Neural cell (in vitro differentiated cells): ENCODE measurements around the gene MAP2. TPM values are rescaled to one million over a fixed set of nuclear protein-coding genes. Genes with fewer than 3 reads are reported as not detected.

Experiments
- H2AFZ ChIP-seq: fragments of 200-600, 300-800 bp; sonication (generic), shearing (Covaris generic); 2 replicates; pipeline ENCODE4 v1.6.0; 2014; ENCODE audit warnings: low read depth, mild to moderate bottlenecking, antibody characterized with exemption, low read length, moderate library complexity
- H3F3A ChIP-seq: fragments of 200-600 bp; shearing (Covaris generic); 2 replicates; pipeline ENCODE4 v1.6.1; 2016; ENCODE audit warnings: mild to moderate bottlenecking, moderate library complexity, mixed read lengths, antibody characterized with exemption, low read length; ENCODE audit not compliant: insufficient read depth, poor library complexity, severe bottlenecking
- H3K27ac ChIP-seq: fragments of 200-600, 300-800 bp; sonication (generic), shearing (Covaris generic); 2 replicates; pipeline ENCODE4 v1.5.1; 2014; ENCODE audit warnings: mild to moderate bottlenecking, low read length, moderate library complexity
- H3K27me3 ChIP-seq: fragments of 300-800, 200-600 bp; sonication (generic), shearing (Covaris generic); 2 replicates; pipeline ENCODE4 v1.6.0; 2014; ENCODE audit warnings: mild to moderate bottlenecking, low read depth, low read length, moderate library complexity; ENCODE audit not compliant: insufficient read depth
- H3K36me3 ChIP-seq: fragments of 300-800, 200-600 bp; sonication (generic), shearing (Covaris generic); 2 replicates; pipeline ENCODE4 v1.5.1; 2014; ENCODE audit warnings: mild to moderate bottlenecking, antibody characterized with exemption, low read length, moderate library complexity; ENCODE audit not compliant: insufficient read depth
- H3K4me2 ChIP-seq: fragments of 300-800, 200-600 bp; sonication (generic), shearing (Covaris generic); 2 replicates; pipeline ENCODE4 v1.6.0; 2014; ENCODE audit warnings: mild to moderate bottlenecking, low read length
- H3K4me3 ChIP-seq: fragments of 300-800, 200-600 bp; sonication (generic), shearing (Covaris generic); 2 replicates; pipeline ENCODE4 v1.5.1; 2014; ENCODE audit warnings: mild to moderate bottlenecking, low read length, moderate library complexity
- H3K79me2 ChIP-seq: fragments of 200-600 bp; shearing (Covaris generic); replicated peaks from 2 replicates; pipeline ENCODE4 v1.6.0; 2014; ENCODE audit warnings: mild to moderate bottlenecking, low read length, moderate library complexity; ENCODE audit not compliant: insufficient read depth
- H3K9ac ChIP-seq: fragments of 300-800, 200-600 bp; sonication (generic), shearing (Covaris generic); 2 replicates; pipeline ENCODE4 v1.6.1; 2016; ENCODE audit warnings: mild to moderate bottlenecking, low read length, mixed read lengths
- H3K9me2 ChIP-seq: fragments of 200-600 bp; shearing (Covaris generic); 2 replicates; pipeline ENCODE4 v1.6.1; 2016; ENCODE audit warnings: mild to moderate bottlenecking, low read length, mixed read lengths; ENCODE audit not compliant: insufficient read depth
- H3K9me3 ChIP-seq: fragments of 200-600, 300-800 bp; sonication (generic), shearing (Covaris generic); 2 replicates; pipeline ENCODE4 v1.6.1; 2016; ENCODE audit warnings: mild to moderate bottlenecking, mixed run types, low read length, moderate library complexity, mixed read lengths
- H4K20me1 ChIP-seq: fragments of 200-600 bp; shearing (Covaris generic); 2 replicates; pipeline ENCODE4 v1.6.1; 2016; ENCODE audit warnings: mild to moderate bottlenecking, mixed run types; ENCODE audit not compliant: insufficient read depth
- CTCF ChIP-seq: fragments of 450-650 bp; IDR thresholded peaks from 2 replicates; pipeline ENCODE4 v1.5.1; 2014; ENCODE audit warnings: antibody characterized with exemption, mild to moderate bottlenecking, moderate library complexity; ENCODE audit not compliant: poor library complexity, severe bottlenecking
- EP300 ChIP-seq: fragments of 450-650 bp; conservative IDR thresholded peaks from 2 replicates; pipeline ENCODE4 v1.6.1; 2014; ENCODE audit warnings: antibody characterized with exemption, mild to moderate bottlenecking, moderate library complexity; ENCODE audit not compliant: poor library complexity, severe bottlenecking
- EZH2 ChIP-seq: fragments of 200-600, 300-800 bp; shearing (Covaris generic), sonication (generic); IDR thresholded peaks from 2 replicates; pipeline ENCODE4 v1.6.1; 2014; ENCODE audit warnings: antibody characterized with exemption, low read length, borderline replicate concordance, mild to moderate bottlenecking; ENCODE audit not compliant: insufficient read depth, poor library complexity, severe bottlenecking
- MXI1 ChIP-seq: fragments of 450-650 bp; conservative IDR thresholded peaks from 2 replicates; pipeline ENCODE4 v1.6.1; 2014; ENCODE audit warnings: antibody characterized with exemption, mild to moderate bottlenecking; ENCODE audit not compliant: poor library complexity, severe bottlenecking
- POLR2AphosphoS5 ChIP-seq: IDR thresholded peaks from 2 replicates; pipeline ENCODE4 v1.6.1; 2012
- RAD21 ChIP-seq: fragments of 450-650 bp; conservative IDR thresholded peaks from 2 replicates; pipeline ENCODE4 v1.6.1; 2014; ENCODE audit warnings: antibody characterized with exemption, mild to moderate bottlenecking, moderate library complexity
- REST ChIP-seq: IDR thresholded peaks from 2 replicates; pipeline ENCODE4 v1.6.1; 2012; ENCODE audit warnings: borderline replicate concordance
- SMC3 ChIP-seq: fragments of 450-650 bp; conservative IDR thresholded peaks from 2 replicates; pipeline ENCODE4 v1.6.1; 2014; ENCODE audit warnings: antibody characterized with exemption, mild to moderate bottlenecking, moderate library complexity; ENCODE audit not compliant: poor library complexity
- TAF1 ChIP-seq: IDR thresholded peaks from 2 replicates; pipeline ENCODE4 v1.6.1; 2012; ENCODE audit warnings: low read depth
- polyA plus RNA-seq: library from polyadenylated mRNA; depleted of rRNA; stranded (reverse); fragments of >200 nt; gene quantifications from 2 replicates; pipeline ENCODE4 v1.2.3, GENCODE V29; 2014

MAP2 gene
- polyA plus RNA-seq, 1 donor from 2014 or later, result 450 TPM

GRCh38 chr2:209671020-209671680 is 247.3 kb downstream of the MAP2 start:
- H3K4me3 ChIP-seq, result peak overlapping the region; percentile 43

GRCh38 chr2:209673811-209674210 is 250.0 kb downstream of the MAP2 start:
- H3K9me2 ChIP-seq, result no peaks in the 10 kb centered on the region
- no peak overlapping the region for H3K4me2 ChIP-seq
- H4K20me1 ChIP-seq, result peaks cover 6% of the 10 kb centered on the region
- H3K36me3 ChIP-seq, result peaks cover 12% of the 10 kb centered on the region
- H3K9me3 ChIP-seq, result no peaks in the 10 kb centered on the region
- H3K27ac ChIP-seq, result no peak overlapping the region
- no peak overlapping the region for H3K4me3 ChIP-seq
- no peak overlapping the region for H3K9ac ChIP-seq
- H3K27me3 ChIP-seq, result no peaks in the 10 kb centered on the region
- H3K79me2 ChIP-seq, result peaks cover 91% of the 10 kb centered on the region
- no peak overlapping the region for H2AFZ ChIP-seq
- H3F3A ChIP-seq, result peaks cover 8% of the 10 kb centered on the region
- TF ChIP-seq POLR2AphosphoS5 (no peak), MXI1 (no peak), RAD21 (no peak), EZH2 (no peak), CTCF (no peak), SMC3 (no peak), EP300 (no peak)

More at GRCh38 chr2:209671020-209671680, 247.3 kb downstream of the MAP2 start:
- Histone ChIP-seq H3K79me2 (peaks cover 96% of the 10 kb centered on the region), H3K27ac (peak overlapping the region; percentile 35), H3F3A (peaks cover 12% of the 10 kb centered on the region), H3K9ac (no peak overlapping the region), H4K20me1 (peaks cover 6% of the 10 kb centered on the region), H3K4me2 (peak overlapping the region; percentile 25), H3K27me3 (no peaks in the 10 kb centered on the region), H3K9me3 (no peaks in the 10 kb centered on the region), H2AFZ (no peak overlapping the region), H3K36me3 (peaks cover 4% of the 10 kb centered on the region), H3K9me2 (no peaks in the 10 kb centered on the region)
- no peak for TF ChIP-seq REST
- no peak for TF ChIP-seq EP300
- no peak for TF ChIP-seq SMC3
- no peak for TF ChIP-seq CTCF
- TF ChIP-seq MXI1, result no peak
- no peak for TF ChIP-seq EZH2
- no peak for TF ChIP-seq TAF1
